ENCODE data around the gene RASSF3.

DNA sequence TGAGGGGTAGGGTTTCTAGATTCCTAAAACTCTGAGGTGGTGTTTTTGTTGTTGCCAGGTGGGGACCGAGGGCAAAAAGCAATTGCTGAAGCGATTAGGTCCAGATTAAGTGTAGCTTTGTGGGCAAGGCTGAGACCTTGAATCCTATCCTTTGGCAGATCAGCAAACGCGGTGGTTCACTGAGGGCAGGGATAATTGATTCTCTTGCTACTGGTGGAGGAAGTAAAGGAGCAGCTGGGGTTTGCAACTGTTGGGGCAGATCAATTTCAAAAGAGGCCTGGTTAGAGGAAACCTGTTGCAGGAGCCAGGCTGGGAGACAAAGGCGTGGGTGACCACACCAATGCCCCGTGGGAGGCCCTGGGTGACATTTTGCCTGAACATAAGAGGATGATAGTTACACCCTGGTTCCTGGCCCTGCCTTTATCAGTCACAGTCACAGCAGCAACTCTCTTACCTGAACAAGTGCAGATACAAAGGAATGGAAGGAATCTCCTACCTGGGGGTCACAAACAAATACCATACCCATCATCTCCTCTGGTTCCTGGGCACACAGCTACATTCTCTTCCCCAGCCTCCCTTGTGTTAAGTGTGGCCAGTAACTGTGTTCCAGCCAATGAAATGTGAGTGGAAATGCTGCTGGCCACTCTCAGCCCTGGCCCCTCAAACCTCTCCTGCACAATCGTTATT, 43.3 kb upstream of the RASSF3 start:
- TF ChIP-seq, protein P1, sequence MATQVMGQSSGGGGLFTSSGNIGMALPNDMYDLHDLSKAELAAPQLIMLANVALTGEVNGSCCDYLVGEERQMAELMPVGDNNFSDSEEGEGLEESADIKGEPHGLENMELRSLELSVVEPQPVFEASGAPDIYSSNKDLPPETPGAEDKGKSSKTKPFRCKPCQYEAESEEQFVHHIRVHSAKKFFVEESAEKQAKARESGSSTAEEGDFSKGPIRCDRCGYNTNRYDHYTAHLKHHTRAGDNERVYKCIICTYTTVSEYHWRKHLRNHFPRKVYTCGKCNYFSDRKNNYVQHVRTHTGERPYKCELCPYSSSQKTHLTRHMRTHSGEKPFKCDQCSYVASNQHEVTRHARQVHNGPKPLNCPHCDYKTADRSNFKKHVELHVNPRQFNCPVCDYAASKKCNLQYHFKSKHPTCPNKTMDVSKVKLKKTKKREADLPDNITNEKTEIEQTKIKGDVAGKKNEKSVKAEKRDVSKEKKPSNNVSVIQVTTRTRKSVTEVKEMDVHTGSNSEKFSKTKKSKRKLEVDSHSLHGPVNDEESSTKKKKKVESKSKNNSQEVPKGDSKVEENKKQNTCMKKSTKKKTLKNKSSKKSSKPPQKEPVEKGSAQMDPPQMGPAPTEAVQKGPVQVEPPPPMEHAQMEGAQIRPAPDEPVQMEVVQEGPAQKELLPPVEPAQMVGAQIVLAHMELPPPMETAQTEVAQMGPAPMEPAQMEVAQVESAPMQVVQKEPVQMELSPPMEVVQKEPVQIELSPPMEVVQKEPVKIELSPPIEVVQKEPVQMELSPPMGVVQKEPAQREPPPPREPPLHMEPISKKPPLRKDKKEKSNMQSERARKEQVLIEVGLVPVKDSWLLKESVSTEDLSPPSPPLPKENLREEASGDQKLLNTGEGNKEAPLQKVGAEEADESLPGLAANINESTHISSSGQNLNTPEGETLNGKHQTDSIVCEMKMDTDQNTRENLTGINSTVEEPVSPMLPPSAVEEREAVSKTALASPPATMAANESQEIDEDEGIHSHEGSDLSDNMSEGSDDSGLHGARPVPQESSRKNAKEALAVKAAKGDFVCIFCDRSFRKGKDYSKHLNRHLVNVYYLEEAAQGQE (IDR thresholded peaks at IDR 0.05; ENCODE audit: insufficient replicate concordance, low read depth) = no peak
- TF ChIP-seq POLR2AphosphoS5 (IDR thresholded peaks at IDR 0.05; ENCODE audit: low read depth) = no peak
- TF ChIP-seq, protein P2, sequence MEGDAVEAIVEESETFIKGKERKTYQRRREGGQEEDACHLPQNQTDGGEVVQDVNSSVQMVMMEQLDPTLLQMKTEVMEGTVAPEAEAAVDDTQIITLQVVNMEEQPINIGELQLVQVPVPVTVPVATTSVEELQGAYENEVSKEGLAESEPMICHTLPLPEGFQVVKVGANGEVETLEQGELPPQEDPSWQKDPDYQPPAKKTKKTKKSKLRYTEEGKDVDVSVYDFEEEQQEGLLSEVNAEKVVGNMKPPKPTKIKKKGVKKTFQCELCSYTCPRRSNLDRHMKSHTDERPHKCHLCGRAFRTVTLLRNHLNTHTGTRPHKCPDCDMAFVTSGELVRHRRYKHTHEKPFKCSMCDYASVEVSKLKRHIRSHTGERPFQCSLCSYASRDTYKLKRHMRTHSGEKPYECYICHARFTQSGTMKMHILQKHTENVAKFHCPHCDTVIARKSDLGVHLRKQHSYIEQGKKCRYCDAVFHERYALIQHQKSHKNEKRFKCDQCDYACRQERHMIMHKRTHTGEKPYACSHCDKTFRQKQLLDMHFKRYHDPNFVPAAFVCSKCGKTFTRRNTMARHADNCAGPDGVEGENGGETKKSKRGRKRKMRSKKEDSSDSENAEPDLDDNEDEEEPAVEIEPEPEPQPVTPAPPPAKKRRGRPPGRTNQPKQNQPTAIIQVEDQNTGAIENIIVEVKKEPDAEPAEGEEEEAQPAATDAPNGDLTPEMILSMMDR (IDR thresholded peaks at IDR 0.05; ENCODE audit: insufficient read depth, low read length) = no peak

All from HL-60 (cell line).